GM20000 (cell line): ENCODE results near the gene OR51E1.

ENCODE experiments used
- DNase-seq: peaks from one replicate; pipeline ENCODE4 v3.0.0; 2012; ENCODE audit warnings: low spot score
- CTCF ChIP-seq: IDR thresholded peaks from 2 replicates; pipeline ENCODE4 v1.5.1; 2012; ENCODE audit warnings: mild to moderate bottlenecking, control low read depth; ENCODE audit errors: extremely low read depth, missing control alignments

OR51E1 gene

GRCh38 chr11:4639931-4640330 lies 3.9 kb upstream of the OR51E1 start:
- no peak for TF ChIP-seq CTCF
- DNase-seq = no peak

DNA sequence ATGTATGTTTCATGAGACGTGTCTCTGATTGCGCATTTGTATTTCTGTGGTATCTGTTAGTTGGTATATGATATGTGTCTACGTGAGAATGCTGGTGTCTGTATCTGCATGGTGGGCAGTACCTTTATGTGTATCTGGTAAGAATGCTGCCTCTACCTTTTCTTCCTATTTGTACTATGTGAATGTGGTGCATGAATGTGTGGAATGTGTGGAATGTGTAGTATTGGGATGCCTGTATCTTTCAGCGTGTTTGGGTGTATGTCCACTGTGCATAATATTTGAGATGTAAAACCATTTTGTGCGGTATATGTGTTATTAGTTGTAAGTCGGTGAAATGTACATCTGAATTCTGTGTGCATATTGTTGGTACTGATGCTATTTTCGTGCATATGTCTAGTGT lies 2.3 kb upstream of the OR51E1 start:
- DNase-seq = no peak
- no peak for TF ChIP-seq CTCF

DNA sequence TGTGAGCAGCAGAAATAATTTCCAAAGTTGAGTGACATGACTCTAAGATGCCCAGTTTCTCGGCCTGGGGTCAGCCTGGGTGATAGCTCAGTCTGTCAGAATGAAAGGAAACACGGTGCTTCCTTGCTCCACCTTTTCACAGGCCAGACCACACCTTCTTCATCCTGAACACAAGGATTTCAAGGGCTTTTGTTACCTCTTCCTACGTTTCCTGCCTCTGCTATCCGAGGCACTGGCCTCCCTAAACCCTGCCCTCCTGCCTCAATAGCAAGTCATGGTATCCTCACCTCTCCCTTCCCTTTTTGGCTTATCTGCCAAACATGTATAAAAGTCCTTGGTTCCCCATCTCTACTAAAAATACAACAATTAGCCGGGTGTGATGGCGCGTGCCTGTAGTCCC lies 1.7 kb upstream of the OR51E1 start:
- no peak for DNase-seq
- TF ChIP-seq CTCF = no peak

GRCh38 chr11:4643076-4643475 lies 706 bp upstream of the OR51E1 start:
- DNase-seq = no peak
- no peak for TF ChIP-seq CTCF

DNA sequence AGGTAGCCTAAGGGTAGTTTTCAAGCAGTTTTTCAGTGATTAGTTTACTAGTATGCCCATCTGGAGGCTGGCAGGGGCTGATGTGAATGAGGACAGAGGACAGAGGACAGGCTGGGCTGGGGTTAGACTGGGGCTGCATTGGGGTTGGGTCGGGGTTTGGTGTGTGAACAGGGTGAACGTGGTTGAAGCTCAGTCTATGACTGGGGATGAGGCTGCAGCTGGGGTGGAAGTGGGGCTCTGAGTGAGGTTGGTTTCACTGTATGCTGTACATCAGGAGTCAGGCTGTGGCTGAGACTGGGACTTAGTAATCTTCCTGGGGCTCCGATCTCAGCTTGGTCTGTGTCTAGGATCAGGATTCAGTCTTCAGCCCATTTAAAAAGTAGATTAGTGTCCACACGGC lies 451 bp downstream of the OR51E1 start:
- DNase-seq = no peak
- no peak for TF ChIP-seq CTCF

DNA sequence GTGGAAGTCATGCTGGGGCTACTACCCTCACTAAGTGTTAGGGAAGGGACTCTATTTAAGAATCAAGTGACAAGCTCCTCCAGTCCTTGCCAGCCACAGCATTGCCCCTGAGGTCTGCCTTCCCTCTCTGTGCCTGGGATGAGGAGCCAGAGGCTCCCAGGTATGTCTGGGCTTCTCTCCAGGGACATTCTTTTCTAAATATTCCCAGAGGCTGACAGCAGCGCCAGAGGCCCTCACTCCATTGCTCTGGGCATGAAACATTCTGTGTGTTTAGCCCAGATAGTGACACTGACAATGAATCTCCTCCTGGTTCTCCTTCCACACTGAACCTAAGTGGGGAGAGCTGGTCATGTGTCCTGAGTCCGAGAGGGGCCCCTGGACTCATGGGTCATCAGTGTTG lies 2.2 kb downstream of the OR51E1 start:
- TF ChIP-seq CTCF = no peak
- no peak for DNase-seq

GRCh38 chr11:4647766-4648165 lies 4.0 kb downstream of the OR51E1 start:
- DNase-seq = no peak
- no peak for TF ChIP-seq CTCF
